Liver (tissue), 9 donors: ENCODE results near the gene DNAH17. TPM values are rescaled to one million over a fixed set of nuclear protein-coding genes. Genes with fewer than 3 reads are reported as not detected.

ENCODE experiments used
- DNase-seq: peaks from one replicate; pipeline ENCODE4 v3.0.0-alpha.2; 2017; ENCODE audit warnings: low spot score
- H3K27ac ChIP-seq, 2 donors: one replicate each; pipeline ENCODE4 v1.7.0; 2013; ENCODE audit warnings: inconsistent platforms in 2 of 2, low read length in 2 of 2, control low read depth in 1 of 2, low read depth in 1 of 2, mild to moderate bottlenecking in 1 of 2
- H3K27me3 ChIP-seq, 4 donors: one replicate each; pipeline versions ENCODE4 v1.6.1 to v1.7.0; 2013; ENCODE audit warnings: low read length in 3 of 4, inconsistent platforms in 1 of 4, mild to moderate bottlenecking in 1 of 4, moderate library complexity in 1 of 4; ENCODE audit not compliant: control insufficient read depth in 4 of 4, insufficient read depth in 4 of 4
- H3K36me3 ChIP-seq, 4 donors: one replicate each; pipeline versions ENCODE4 v1.6.1 to v1.7.0; 2013; ENCODE audit warnings: low read length in 3 of 4, mild to moderate bottlenecking in 3 of 4, low read depth in 1 of 4, moderate library complexity in 1 of 4; ENCODE audit not compliant: control insufficient read depth in 4 of 4, insufficient read depth in 3 of 4
- H3K4me1 ChIP-seq, 4 donors: one replicate each; pipeline versions ENCODE4 v1.6.1 to v1.7.0; 2013; ENCODE audit warnings: low read length in 3 of 4, mild to moderate bottlenecking in 3 of 4, moderate library complexity in 1 of 4; ENCODE audit not compliant: control insufficient read depth in 4 of 4, insufficient read depth in 4 of 4
- H3K4me3 ChIP-seq, 3 donors: one replicate each; pipeline versions ENCODE4 v1.6.1 to v1.7.0; 2013; ENCODE audit warnings: low read length in 3 of 3, control low read depth in 1 of 3, low read depth in 1 of 3, mild to moderate bottlenecking in 1 of 3
- H3K9ac ChIP-seq, 2 donors: one replicate each; pipeline ENCODE4 v1.7.0; 2013; ENCODE audit warnings: low read length in 2 of 2, mild to moderate bottlenecking in 2 of 2, moderate library complexity in 2 of 2, control low read depth in 1 of 2, low read depth in 1 of 2
- H3K9me3 ChIP-seq, 4 donors: one replicate each; pipeline versions ENCODE4 v1.6.1 to v1.7.0; 2013; ENCODE audit warnings: low read length in 3 of 4; ENCODE audit not compliant: control insufficient read depth in 4 of 4
- CTCF ChIP-seq: fragments of 150-350 bp; IDR thresholded peaks from 2 replicates; pipeline ENCODE4 v1.5.1; 2017; ENCODE audit warnings: improper control_type of control experiment, low read depth, low read length; ENCODE audit not compliant: missing input control
- EGR1 ChIP-seq, 2 donors: IDR thresholded peaks; 2 replicates each; pipeline ENCODE4 v1.6.1; 2016 to 2018; ENCODE audit warnings: antibody characterized with exemption in 2 of 2, low read depth in 2 of 2
- FOXA1 ChIP-seq: IDR thresholded peaks from 2 replicates; pipeline ENCODE4 v1.6.1; 2016; ENCODE audit warnings: antibody characterized with exemption
- FOXA2 ChIP-seq: IDR thresholded peaks from 2 replicates; pipeline ENCODE4 v1.6.1; 2016; ENCODE audit warnings: antibody characterized with exemption
- GABPA ChIP-seq, 2 donors: IDR thresholded peaks in 1 of 2; conservative IDR thresholded peaks in 1 of 2; 2 replicates each; pipeline ENCODE4 v1.6.1; 2016; ENCODE audit warnings: antibody characterized with exemption in 2 of 2, mild to moderate bottlenecking in 1 of 2, moderate library complexity in 1 of 2
- HNF4A ChIP-seq, 2 donors: conservative IDR thresholded peaks; 2 replicates each; pipeline ENCODE4 v1.6.1; 2016; ENCODE audit warnings: antibody characterized with exemption in 2 of 2, mild to moderate bottlenecking in 2 of 2
- HNF4G ChIP-seq: IDR thresholded peaks from 2 replicates; pipeline ENCODE4 v1.6.1; 2016; ENCODE audit warnings: antibody characterized with exemption
- JUND ChIP-seq, 2 donors: IDR thresholded peaks; 2 replicates each; pipeline ENCODE4 v1.6.1; 2016; ENCODE audit warnings: antibody characterized with exemption in 2 of 2
- MAX ChIP-seq: IDR thresholded peaks from 2 replicates; pipeline ENCODE4 v1.6.1; 2016; ENCODE audit warnings: antibody characterized with exemption
- NR2F2 ChIP-seq: IDR thresholded peaks from 2 replicates; pipeline ENCODE4 v1.6.1; 2016; ENCODE audit warnings: antibody characterized with exemption
- RAD21 ChIP-seq, 2 donors: IDR thresholded peaks; 2 replicates each; pipeline ENCODE4 v1.6.1; 2016; ENCODE audit warnings: antibody characterized with exemption in 2 of 2, mild to moderate bottlenecking in 2 of 2
- RXRA ChIP-seq, 2 donors: IDR thresholded peaks; 2 replicates each; pipeline ENCODE4 v1.6.1; 2017 to 2018; ENCODE audit warnings: antibody characterized with exemption in 2 of 2, mild to moderate bottlenecking in 1 of 2
- SP1 ChIP-seq: IDR thresholded peaks from 2 replicates; pipeline ENCODE4 v1.6.1; 2018; ENCODE audit warnings: antibody characterized with exemption, mild to moderate bottlenecking
- TAF1 ChIP-seq: conservative IDR thresholded peaks from 2 replicates; pipeline ENCODE4 v1.6.1; 2016; ENCODE audit warnings: antibody characterized with exemption, mild to moderate bottlenecking
- YY1 ChIP-seq: IDR thresholded peaks from 2 replicates; pipeline ENCODE4 v1.6.1; 2016; ENCODE audit warnings: antibody characterized with exemption, mild to moderate bottlenecking
- WGBS: extraction: QIAGEN DNeasy Blood & Tissue Kit; methylation state at CpG from one replicate; pipeline ENCODE4 v1.1.7; 2013; 5-methylcytosine and 5-hydroxymethylcytosine counted together
- polyA plus RNA-seq, 2 donors: library from polyadenylated mRNA; stranded (reverse) in 1 of 2; unstranded in 1 of 2; fragments of 200-250 nt in 1 of 2; fragments of >200 nt in 1 of 2; fragmentation: Nextera tagmentation in 1 of 2; extraction: Ambion mirVana in 1 of 2; gene quantifications; one replicate each; pipeline versions ENCODE4 v1.2.1 to v1.2.3, GENCODE V29; 2013 to 2015
- total RNA-seq, 2 donors: library from RNA; depleted of rRNA; stranded (reverse); fragments of >200 nt; gene quantifications; one replicate each; pipeline ENCODE4 v1.2.3, GENCODE V29; 2014
- TF ChIP-seq, protein P1 (sequence below): IDR thresholded peaks from 2 replicates; pipeline ENCODE4 v1.6.1; 2016; ENCODE audit warnings: antibody characterized with exemption
- TF ChIP-seq, protein P2 (sequence below): IDR thresholded peaks from 2 replicates; pipeline ENCODE4 v1.6.1; 2016; ENCODE audit warnings: antibody characterized with exemption
- TF ChIP-seq, protein P3 (sequence below): IDR thresholded peaks from 2 replicates; pipeline ENCODE4 v1.6.1; 2016; ENCODE audit warnings: antibody characterized with exemption, mild to moderate bottlenecking
- donor health status: healthy.
- donor health status: healthy.
- donor health status: healthy.
- donor health status: healthy.
- donor health status: healthy.

Gene DNAH17
- total and polyA plus RNA-seq, 4 donors: 0.09 to 0.79 TPM; not detected in 2

GRCh38 chr17:78500806-78501205 is 76.4 kb downstream of the DNAH17 start:
- Histone ChIP-seq H3K9me3 (no peaks in the 10 kb centered on the region), H3K36me3 (no peaks in the 10 kb centered on the region), H3K4me3 (no peak overlapping the region), H3K27me3 (no peaks in the 10 kb centered on the region), H3K27ac (no peak overlapping the region), H3K4me1 (no peaks in the 10 kb centered on the region), H3K9ac (no peak overlapping the region)
- 92% methylated on average over 7 of the region's 7 CpGs for WGBS
- TF ChIP-seq FOXA2 (no peak), YY1 (no peak), GABPA (IDR thresholded peaks at IDR 0.05 in 1 of 2, conservative IDR thresholded peaks at IDR 0.05 in 1 of 2) (no peak), RAD21 (IDR thresholded peaks at IDR 0.05) (no peak)
- TF ChIP-seq, protein P1, sequence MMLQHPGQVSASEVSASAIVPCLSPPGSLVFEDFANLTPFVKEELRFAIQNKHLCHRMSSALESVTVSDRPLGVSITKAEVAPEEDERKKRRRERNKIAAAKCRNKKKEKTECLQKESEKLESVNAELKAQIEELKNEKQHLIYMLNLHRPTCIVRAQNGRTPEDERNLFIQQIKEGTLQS: no peak
- no peak for DNase-seq

- no peak for DNase-seq
- no peak overlapping the region for H3K27ac ChIP-seq
- H3K36me3 ChIP-seq: no peaks in the 10 kb centered on the region
- H3K27me3 ChIP-seq: no peaks in the 10 kb centered on the region
- no peaks in the 10 kb centered on the region for H3K9me3 ChIP-seq
- 89% methylated on average over 21 of the region's 21 CpGs for WGBS
- no peak overlapping the region for H3K9ac ChIP-seq
- TF ChIP-seq NR2F2 (no peak), CTCF (no peak), FOXA2 (no peak), RAD21 (IDR thresholded peaks at IDR 0.05) (no peak), MAX (no peak), JUND (IDR thresholded peaks at IDR 0.05) (no peak), HNF4G (no peak), EGR1 (IDR thresholded peaks at IDR 0.05; ENCODE audit: low read depth in 2 of 2) (no peak), FOXA1 (no peak), SP1 (no peak), TAF1 (no peak), HNF4A (conservative IDR thresholded peaks at IDR 0.05) (no peak), GABPA (IDR thresholded peaks at IDR 0.05 in 1 of 2, conservative IDR thresholded peaks at IDR 0.05 in 1 of 2) (no peak), YY1 (no peak), RXRA (IDR thresholded peaks at IDR 0.05) (no peak)
- TF ChIP-seq, protein P2, sequence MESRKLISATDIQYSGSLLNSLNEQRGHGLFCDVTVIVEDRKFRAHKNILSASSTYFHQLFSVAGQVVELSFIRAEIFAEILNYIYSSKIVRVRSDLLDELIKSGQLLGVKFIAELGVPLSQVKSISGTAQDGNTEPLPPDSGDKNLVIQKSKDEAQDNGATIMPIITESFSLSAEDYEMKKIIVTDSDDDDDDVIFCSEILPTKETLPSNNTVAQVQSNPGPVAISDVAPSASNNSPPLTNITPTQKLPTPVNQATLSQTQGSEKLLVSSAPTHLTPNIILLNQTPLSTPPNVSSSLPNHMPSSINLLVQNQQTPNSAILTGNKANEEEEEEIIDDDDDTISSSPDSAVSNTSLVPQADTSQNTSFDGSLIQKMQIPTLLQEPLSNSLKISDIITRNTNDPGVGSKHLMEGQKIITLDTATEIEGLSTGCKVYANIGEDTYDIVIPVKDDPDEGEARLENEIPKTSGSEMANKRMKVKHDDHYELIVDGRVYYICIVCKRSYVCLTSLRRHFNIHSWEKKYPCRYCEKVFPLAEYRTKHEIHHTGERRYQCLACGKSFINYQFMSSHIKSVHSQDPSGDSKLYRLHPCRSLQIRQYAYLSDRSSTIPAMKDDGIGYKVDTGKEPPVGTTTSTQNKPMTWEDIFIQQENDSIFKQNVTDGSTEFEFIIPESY: no peak
- TF ChIP-seq, protein P3, sequence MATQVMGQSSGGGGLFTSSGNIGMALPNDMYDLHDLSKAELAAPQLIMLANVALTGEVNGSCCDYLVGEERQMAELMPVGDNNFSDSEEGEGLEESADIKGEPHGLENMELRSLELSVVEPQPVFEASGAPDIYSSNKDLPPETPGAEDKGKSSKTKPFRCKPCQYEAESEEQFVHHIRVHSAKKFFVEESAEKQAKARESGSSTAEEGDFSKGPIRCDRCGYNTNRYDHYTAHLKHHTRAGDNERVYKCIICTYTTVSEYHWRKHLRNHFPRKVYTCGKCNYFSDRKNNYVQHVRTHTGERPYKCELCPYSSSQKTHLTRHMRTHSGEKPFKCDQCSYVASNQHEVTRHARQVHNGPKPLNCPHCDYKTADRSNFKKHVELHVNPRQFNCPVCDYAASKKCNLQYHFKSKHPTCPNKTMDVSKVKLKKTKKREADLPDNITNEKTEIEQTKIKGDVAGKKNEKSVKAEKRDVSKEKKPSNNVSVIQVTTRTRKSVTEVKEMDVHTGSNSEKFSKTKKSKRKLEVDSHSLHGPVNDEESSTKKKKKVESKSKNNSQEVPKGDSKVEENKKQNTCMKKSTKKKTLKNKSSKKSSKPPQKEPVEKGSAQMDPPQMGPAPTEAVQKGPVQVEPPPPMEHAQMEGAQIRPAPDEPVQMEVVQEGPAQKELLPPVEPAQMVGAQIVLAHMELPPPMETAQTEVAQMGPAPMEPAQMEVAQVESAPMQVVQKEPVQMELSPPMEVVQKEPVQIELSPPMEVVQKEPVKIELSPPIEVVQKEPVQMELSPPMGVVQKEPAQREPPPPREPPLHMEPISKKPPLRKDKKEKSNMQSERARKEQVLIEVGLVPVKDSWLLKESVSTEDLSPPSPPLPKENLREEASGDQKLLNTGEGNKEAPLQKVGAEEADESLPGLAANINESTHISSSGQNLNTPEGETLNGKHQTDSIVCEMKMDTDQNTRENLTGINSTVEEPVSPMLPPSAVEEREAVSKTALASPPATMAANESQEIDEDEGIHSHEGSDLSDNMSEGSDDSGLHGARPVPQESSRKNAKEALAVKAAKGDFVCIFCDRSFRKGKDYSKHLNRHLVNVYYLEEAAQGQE: no peak
- TF ChIP-seq, protein P1: no peak
- H3K4me1 ChIP-seq: no peaks in the 10 kb centered on the region
- H3K4me3 ChIP-seq: no peak overlapping the region
Observed at GRCh38 chr17:78499715-78500540, 77.3 kb downstream of the DNAH17 start.
